Lower leg skin (tissue), 4 donors: ENCODE measurements around the gene PPP1R12B. TPM values are rescaled to one million over a fixed set of nuclear protein-coding genes. Genes with fewer than 3 reads are reported as not detected.
"Not testable (repeated sequence)": the region's sequence is repeated elsewhere in the genome, so short reads cannot be mapped to it uniquely, and the experiment has no call there.

Experiments
- DNase-seq, 2 donors: peaks; one replicate each; pipeline ENCODE4 v3.0.0-alpha.2; 2019; ENCODE audit warnings: low spot score in 2 of 2
- H3K4me3 ChIP-seq: fragments of 200-600 bp; sonication (generic); 2 replicates; pipeline ENCODE4 v1.5.1; 2017; ENCODE audit warnings: mild to moderate bottlenecking, low read depth; ENCODE audit not compliant: poor library complexity, severe bottlenecking
- CTCF ChIP-seq, 3 donors: fragments of 450-650 bp; IDR thresholded peaks; one replicate each; pipeline ENCODE4 v1.5.1; 2016; ENCODE audit warnings: antibody characterized with exemption in 3 of 3, mild to moderate bottlenecking in 3 of 3, moderate library complexity in 2 of 3
- POLR2A ChIP-seq, 2 donors: fragments of 450-650 bp; IDR thresholded peaks; one replicate each; pipeline ENCODE4 v1.6.1; 2016 to 2017; ENCODE audit warnings: antibody characterized with exemption in 2 of 2, mild to moderate bottlenecking in 1 of 2, moderate library complexity in 1 of 2
- WGBS, 2 donors: methylation state at CpG; one replicate each; pipeline ENCODE4 v1.1.5; 2018; 5-methylcytosine and 5-hydroxymethylcytosine counted together
- intact Hi-C: fragments of 100-400 bp; cut with DNase I; formaldehyde crosslinking; loops from one replicate; pipeline ENCODE4 v1.15.0; 2023; ENCODE audit warnings: low total_unique reads
- total RNA-seq, 4 donors: library from RNA; depleted of rRNA; stranded (reverse); fragments of >200 nt; gene quantifications; one replicate each; pipeline ENCODE4 v1.1.0, GENCODE V29; 2016

Gene PPP1R12B
- total RNA-seq, 4 donors from 2014 or later: 14.6 to 50.8 (median 30.6) TPM

GRCh38 chr1:202578001-202578504 is 229.6 kb downstream of the PPP1R12B start:
- WGBS, 2 donors: 37 to 43% methylated on average over 4 of the region's 4 CpGs
- intact Hi-C loops: no loop called here
- DNase-seq: no peak
- H3K4me3 ChIP-seq: no peak overlapping the region
- TF ChIP-seq CTCF (IDR thresholded peaks at IDR 0.05): no peak
- TF ChIP-seq POLR2A (IDR thresholded peaks at IDR 0.05): no peak

- WGBS, 2 donors: 44 to 48% methylated on average over 6 of the region's 6 CpGs
- intact Hi-C loops: no loop called here
- no peak overlapping the region for H3K4me3 ChIP-seq
- TF ChIP-seq POLR2A (IDR thresholded peaks at IDR 0.05) (no peak), CTCF (IDR thresholded peaks at IDR 0.05) (no peak)
- no peak for DNase-seq
Measured at GRCh38 chr1:202578565-202578964, 230.1 kb downstream of the PPP1R12B start.

GRCh38 chr1:202579806-202580205 is 231.3 kb downstream of the PPP1R12B start:
- DNase-seq: no peak
- WGBS, 2 donors: 69 to 81% methylated on average over 2 of the region's 2 CpGs
- intact Hi-C loops: no loop called here
- no peak overlapping the region for H3K4me3 ChIP-seq
- TF ChIP-seq POLR2A (IDR thresholded peaks at IDR 0.05): no peak
- no peak for TF ChIP-seq CTCF (IDR thresholded peaks at IDR 0.05)

- no peak for TF ChIP-seq POLR2A (IDR thresholded peaks at IDR 0.05)
- no peak for TF ChIP-seq CTCF (IDR thresholded peaks at IDR 0.05)
- no peak for DNase-seq
- intact Hi-C loops: no loop called here
- H3K4me3 ChIP-seq: no peak overlapping the region
- 53 to 68% methylated on average over 1 of the region's 1 CpG for WGBS, 2 donors
Measured at GRCh38 chr1:202580619-202581018, 232.1 kb downstream of the PPP1R12B start.

- DNase-seq, intact Hi-C loops, H3K4me3 ChIP-seq: not testable (repeated sequence)
- 91 to 97% methylated on average over 5 of the region's 5 CpGs for WGBS, 2 donors
Measured at GRCh38 chr1:202582350-202582749, 233.9 kb downstream of the PPP1R12B start.

GRCh38 chr1:202584707-202585589 is 236.4 kb downstream of the PPP1R12B start:
- intact Hi-C loops: no loop called here
- DNase-seq: no peak
- no peak overlapping the region for H3K4me3 ChIP-seq
- TF ChIP-seq CTCF (IDR thresholded peaks at IDR 0.05) (no peak), POLR2A (IDR thresholded peaks at IDR 0.05) (no peak)
- WGBS, 2 donors: 87 to 90% methylated on average over 8 of the region's 8 CpGs
